ENCODE measurements around the gene ARHGAP28. TPM values are rescaled to one million over a fixed set of nuclear protein-coding genes. Genes with fewer than 3 reads are reported as not detected.

Gene ARHGAP28
- polyA plus RNA-seq, 2 donors = 0.57 to 0.69 TPM

DNA sequence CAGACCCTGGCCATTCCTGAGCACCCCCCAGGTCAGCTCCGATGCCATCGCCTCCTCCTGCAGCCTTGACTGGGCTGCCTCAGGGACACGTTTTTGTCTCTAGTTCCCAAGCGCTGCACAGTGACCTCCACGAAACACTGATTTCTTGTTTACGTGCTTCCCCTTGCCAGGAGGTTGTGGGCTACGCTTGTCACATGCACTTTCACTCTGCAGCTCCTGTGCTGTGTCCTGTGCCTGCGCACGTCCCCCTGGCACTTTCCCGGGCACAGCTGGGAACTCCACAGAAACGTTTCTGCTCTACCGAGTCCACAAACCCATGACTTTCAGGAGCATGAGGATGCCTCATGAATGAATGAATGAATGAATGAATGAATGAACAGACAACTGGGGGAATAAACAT, 227.5 kb downstream of the ARHGAP28 start:
- 85 to 91% methylated on average over 12 of the region's 12 CpGs for WGBS, 2 donors
- H3K4me1 ChIP-seq (ENCODE audit: control insufficient read depth in 2 of 2, insufficient read depth in 2 of 2, low read length in 1 of 2) = peaks cover 0 to 2% of the 10 kb centered on the region in 2 donors
- H3K36me3 ChIP-seq (ENCODE audit: control insufficient read depth in 2 of 2, insufficient read depth in 2 of 2, low read length in 1 of 2) = no peaks in the 10 kb centered on the region
- no peaks in the 10 kb centered on the region for H3K9me3 ChIP-seq (ENCODE audit: control insufficient read depth in 2 of 2, insufficient read depth in 1 of 2, low read depth in 1 of 2, low read length in 1 of 2)
- H3K27me3 ChIP-seq (ENCODE audit: control insufficient read depth in 1 of 2, insufficient read depth in 2 of 2, low read length in 2 of 2) = no peaks in the 10 kb centered on the region
- H3K4me3 ChIP-seq (ENCODE audit: low read depth in 1 of 2, low read length in 2 of 2) = no peak overlapping the region
- H3K27ac ChIP-seq (ENCODE audit: low read depth in 2 of 2, low read length in 1 of 2) = no peak overlapping the region

DNA sequence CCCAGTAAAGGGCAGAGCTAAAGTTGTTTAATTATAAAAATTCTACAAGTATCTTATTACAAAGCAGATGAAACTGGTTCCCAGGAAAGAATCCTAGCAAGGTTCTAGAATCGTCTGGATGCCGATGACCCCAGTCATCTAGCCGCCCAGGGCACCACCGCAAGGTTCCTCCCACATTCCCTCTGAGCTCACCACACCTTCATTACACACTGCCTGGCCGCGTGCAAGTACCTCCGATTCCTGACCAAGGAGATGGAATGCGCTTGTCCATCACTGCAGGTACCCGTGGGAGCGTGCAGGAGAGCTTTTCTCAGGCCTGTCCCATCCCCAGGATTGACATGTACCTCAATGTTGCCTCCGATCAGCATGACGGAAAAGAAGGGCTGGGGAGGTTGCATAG, 229.6 kb downstream of the ARHGAP28 start:
- Histone ChIP-seq H3K9me3 (ENCODE audit: control insufficient read depth in 2 of 2, insufficient read depth in 1 of 2, low read depth in 1 of 2, low read length in 1 of 2) (no peaks in the 10 kb centered on the region), H3K27ac (ENCODE audit: low read depth in 2 of 2, low read length in 1 of 2) (no peak overlapping the region), H3K36me3 (ENCODE audit: control insufficient read depth in 2 of 2, insufficient read depth in 2 of 2, low read length in 1 of 2) (no peaks in the 10 kb centered on the region), H3K4me3 (ENCODE audit: low read depth in 1 of 2, low read length in 2 of 2) (no peak overlapping the region), H3K4me1 (ENCODE audit: control insufficient read depth in 2 of 2, insufficient read depth in 2 of 2, low read length in 1 of 2) (no peaks in the 10 kb centered on the region), H3K27me3 (ENCODE audit: control insufficient read depth in 1 of 2, insufficient read depth in 2 of 2, low read length in 2 of 2) (no peaks in the 10 kb centered on the region)
- 93% methylated on average over 12 of the region's 12 CpGs for WGBS, 2 donors

DNA sequence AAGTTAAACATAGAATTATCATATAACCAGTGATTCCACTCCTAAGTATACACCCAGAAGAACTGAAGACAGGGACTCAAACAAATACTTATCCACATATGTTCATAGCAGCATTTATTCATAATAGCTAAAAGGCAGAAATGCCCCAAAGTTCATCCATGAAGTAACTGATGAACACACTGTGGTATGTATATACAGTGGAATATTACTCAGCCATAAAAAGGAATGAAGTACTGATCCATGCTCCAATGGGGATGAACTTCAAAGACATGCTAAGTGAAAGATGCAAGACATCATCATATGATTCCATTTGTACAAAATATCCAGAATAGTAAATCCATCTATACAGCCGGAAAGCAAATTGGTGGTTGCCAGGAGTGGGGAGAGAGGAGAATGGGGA, 230.6 kb downstream of the ARHGAP28 start:
- H3K27ac ChIP-seq (ENCODE audit: low read depth in 2 of 2, low read length in 1 of 2) = no peak overlapping the region
- no peaks in the 10 kb centered on the region for H3K9me3 ChIP-seq (ENCODE audit: control insufficient read depth in 2 of 2, insufficient read depth in 1 of 2, low read depth in 1 of 2, low read length in 1 of 2)
- H3K27me3 ChIP-seq (ENCODE audit: control insufficient read depth in 1 of 2, insufficient read depth in 2 of 2, low read length in 2 of 2) = no peaks in the 10 kb centered on the region
- 93 to 96% methylated on average over 1 of the region's 1 CpG for WGBS, 2 donors
- H3K4me3 ChIP-seq (ENCODE audit: low read depth in 1 of 2, low read length in 2 of 2) = no peak overlapping the region
- H3K36me3 ChIP-seq (ENCODE audit: control insufficient read depth in 2 of 2, insufficient read depth in 2 of 2, low read length in 1 of 2) = no peaks in the 10 kb centered on the region
- no peaks in the 10 kb centered on the region for H3K4me1 ChIP-seq (ENCODE audit: control insufficient read depth in 2 of 2, insufficient read depth in 2 of 2, low read length in 1 of 2)

DNA sequence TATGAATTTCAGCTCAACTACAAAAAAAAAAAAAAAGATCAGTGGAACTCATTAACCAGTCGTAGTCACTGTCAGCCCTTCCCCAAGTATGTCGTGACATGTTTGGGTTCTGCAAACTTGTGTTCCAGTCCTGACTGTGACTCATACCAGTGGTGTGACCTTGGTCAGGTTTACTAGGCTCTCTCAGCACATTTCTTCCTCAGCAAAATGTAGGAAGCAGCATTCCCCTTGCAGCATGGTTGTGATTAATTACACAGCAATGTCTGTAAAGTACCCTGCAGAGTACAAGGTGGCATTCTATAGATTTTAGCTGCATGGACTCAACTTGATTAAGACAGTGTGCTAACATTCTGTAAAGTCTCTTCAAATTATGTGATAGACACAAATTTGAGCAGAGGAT, 231.1 kb downstream of the ARHGAP28 start:
- no peaks in the 10 kb centered on the region for H3K27me3 ChIP-seq (ENCODE audit: control insufficient read depth in 1 of 2, insufficient read depth in 2 of 2, low read length in 2 of 2)
- WGBS, 2 donors = 64 to 73% methylated on average over 2 of the region's 2 CpGs

DNA sequence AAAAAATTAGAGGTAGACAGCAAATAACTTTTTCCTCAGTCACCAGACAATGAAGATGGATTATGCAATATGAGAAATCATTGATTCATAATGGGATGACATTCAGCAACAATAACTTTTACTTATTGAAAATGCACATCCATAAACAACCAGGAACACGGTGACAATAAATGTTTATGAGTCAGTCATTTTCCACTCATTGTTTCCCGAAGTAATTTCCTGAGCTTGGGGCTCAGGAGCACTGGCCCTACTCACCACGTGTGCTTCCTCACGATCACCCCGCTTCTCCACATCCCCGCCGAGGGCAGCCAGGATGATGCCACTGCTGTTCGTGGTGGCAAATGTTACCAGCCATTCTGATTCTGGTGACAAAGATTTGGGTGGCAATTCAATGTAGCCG, 231.8 kb downstream of the ARHGAP28 start:
- WGBS, 2 donors = 78 to 84% methylated on average over 9 of the region's 9 CpGs
- no peak overlapping the region for H3K4me3 ChIP-seq (ENCODE audit: low read depth in 1 of 2, low read length in 2 of 2)

More for the DNA sequence above, 231.1 kb downstream of the ARHGAP28 start:
- no peaks in the 10 kb centered on the region for H3K36me3 ChIP-seq (ENCODE audit: control insufficient read depth in 2 of 2, insufficient read depth in 2 of 2, low read length in 1 of 2)
- H3K4me1 ChIP-seq (ENCODE audit: control insufficient read depth in 2 of 2, insufficient read depth in 2 of 2, low read length in 1 of 2) = no peaks in the 10 kb centered on the region
- H3K4me3 ChIP-seq (ENCODE audit: low read depth in 1 of 2, low read length in 2 of 2) = no peak overlapping the region
- H3K27ac ChIP-seq (ENCODE audit: low read depth in 2 of 2, low read length in 1 of 2) = no peak overlapping the region
- no peaks in the 10 kb centered on the region for H3K9me3 ChIP-seq (ENCODE audit: control insufficient read depth in 2 of 2, insufficient read depth in 1 of 2, low read depth in 1 of 2, low read length in 1 of 2)

DNA sequence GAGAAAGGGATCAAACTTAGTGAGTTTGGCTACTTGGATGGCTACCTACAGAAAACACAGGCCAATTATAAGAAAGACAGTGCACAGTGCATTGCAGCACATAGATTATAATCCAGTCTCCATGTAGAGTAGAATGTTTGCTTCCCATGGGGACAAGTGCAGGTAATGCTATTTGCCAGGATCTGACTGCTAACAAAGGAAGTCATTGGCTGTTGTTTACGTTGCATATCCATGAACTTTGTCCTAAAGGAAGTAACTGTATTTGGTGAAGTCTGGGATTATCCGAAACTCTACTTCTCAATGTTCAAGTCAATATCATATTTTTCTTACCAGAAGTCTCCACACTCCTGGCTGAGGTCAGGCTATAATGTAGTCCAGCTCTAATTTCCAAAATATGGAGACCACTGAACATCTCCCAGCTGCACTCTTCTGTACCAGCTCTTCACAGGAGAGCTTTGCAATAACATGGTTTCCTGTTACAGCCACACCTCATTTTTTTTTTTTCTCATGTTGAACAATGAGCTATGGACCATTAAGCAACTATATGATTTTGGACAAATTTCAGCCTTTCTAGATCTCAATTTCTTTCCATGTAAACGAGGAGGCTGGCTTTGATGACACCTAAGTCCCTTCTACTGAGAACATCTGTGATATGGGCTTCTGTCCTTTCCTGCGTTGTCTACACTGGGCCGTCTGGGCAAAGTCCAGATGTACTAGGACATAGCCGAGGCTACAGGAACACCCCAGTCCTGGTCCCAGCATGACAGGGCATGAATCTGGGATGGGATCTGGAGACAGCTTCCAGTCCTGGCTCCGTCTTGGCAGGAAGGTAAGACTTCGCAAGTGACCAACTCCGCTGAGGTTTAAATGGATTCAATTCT, 233.3 kb downstream of the ARHGAP28 start:
- Histone ChIP-seq H3K4me1 (ENCODE audit: control insufficient read depth in 2 of 2, insufficient read depth in 2 of 2, low read length in 1 of 2) (no peaks in the 10 kb centered on the region), H3K27ac (ENCODE audit: low read depth in 2 of 2, low read length in 1 of 2) (no peak overlapping the region), H3K27me3 (ENCODE audit: control insufficient read depth in 1 of 2, insufficient read depth in 2 of 2, low read length in 2 of 2) (no peaks in the 10 kb centered on the region), H3K36me3 (ENCODE audit: control insufficient read depth in 2 of 2, insufficient read depth in 2 of 2, low read length in 1 of 2) (no peaks in the 10 kb centered on the region), H3K9me3 (ENCODE audit: control insufficient read depth in 2 of 2, insufficient read depth in 1 of 2, low read depth in 1 of 2, low read length in 1 of 2) (no peaks in the 10 kb centered on the region), H3K4me3 (ENCODE audit: low read depth in 1 of 2, low read length in 2 of 2) (no peak overlapping the region)
- 82 to 83% methylated on average over 9 of the region's 9 CpGs for WGBS, 2 donors

More for the DNA sequence above, 231.8 kb downstream of the ARHGAP28 start:
- no peaks in the 10 kb centered on the region for H3K36me3 ChIP-seq (ENCODE audit: control insufficient read depth in 2 of 2, insufficient read depth in 2 of 2, low read length in 1 of 2)
- H3K4me1 ChIP-seq (ENCODE audit: control insufficient read depth in 2 of 2, insufficient read depth in 2 of 2, low read length in 1 of 2) = no peaks in the 10 kb centered on the region
- H3K27me3 ChIP-seq (ENCODE audit: control insufficient read depth in 1 of 2, insufficient read depth in 2 of 2, low read length in 2 of 2) = no peaks in the 10 kb centered on the region
- H3K27ac ChIP-seq (ENCODE audit: low read depth in 2 of 2, low read length in 1 of 2) = no peak overlapping the region
- no peaks in the 10 kb centered on the region for H3K9me3 ChIP-seq (ENCODE audit: control insufficient read depth in 2 of 2, insufficient read depth in 1 of 2, low read depth in 1 of 2, low read length in 1 of 2)

DNA sequence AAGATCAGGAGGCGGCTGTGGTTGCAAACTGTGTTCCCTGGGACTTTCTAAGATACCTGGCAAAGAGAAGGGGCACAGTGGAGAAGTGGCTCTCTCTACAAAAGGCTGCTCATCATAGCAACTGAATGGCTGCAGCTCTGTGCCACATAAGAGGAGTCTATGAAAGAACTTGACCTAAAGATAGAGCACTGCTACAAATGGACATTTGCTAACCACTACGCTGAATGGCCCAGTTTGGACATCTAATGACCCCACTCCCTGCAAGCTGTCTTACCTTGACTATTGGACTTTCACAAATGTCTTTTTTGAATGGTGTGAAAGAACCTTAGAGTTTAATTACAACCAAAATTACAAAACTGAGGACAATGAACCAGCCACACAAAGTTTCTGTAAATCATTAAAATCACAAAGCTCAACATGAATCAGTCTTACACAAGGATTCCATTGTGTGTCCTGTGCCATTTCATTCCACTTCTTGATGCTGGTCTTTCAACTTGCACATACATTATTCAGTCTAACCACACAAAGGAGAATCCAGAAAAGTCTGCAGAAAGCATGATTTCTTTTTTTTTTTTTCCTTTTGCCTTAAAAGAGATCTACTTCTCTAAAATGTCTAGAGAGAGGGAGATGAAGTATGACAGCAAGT, 234.1 kb downstream of the ARHGAP28 start:
- Histone ChIP-seq H3K4me3 (ENCODE audit: low read depth in 1 of 2, low read length in 2 of 2) (no peak overlapping the region), H3K27me3 (ENCODE audit: control insufficient read depth in 1 of 2, insufficient read depth in 2 of 2, low read length in 2 of 2) (no peaks in the 10 kb centered on the region), H3K9me3 (ENCODE audit: control insufficient read depth in 2 of 2, insufficient read depth in 1 of 2, low read depth in 1 of 2, low read length in 1 of 2) (no peaks in the 10 kb centered on the region), H3K4me1 (ENCODE audit: control insufficient read depth in 2 of 2, insufficient read depth in 2 of 2, low read length in 1 of 2) (no peaks in the 10 kb centered on the region), H3K36me3 (ENCODE audit: control insufficient read depth in 2 of 2, insufficient read depth in 2 of 2, low read length in 1 of 2) (no peaks in the 10 kb centered on the region), H3K27ac (ENCODE audit: low read depth in 2 of 2, low read length in 1 of 2) (no peak overlapping the region)
- WGBS, 2 donors = 89 to 92% methylated on average over 2 of the region's 2 CpGs

All from esophagus (tissue), 2 donors.